H1 (cell line): ENCODE measurements around the gene PLCL1. TPM values are rescaled to one million over a fixed set of nuclear protein-coding genes. Genes with fewer than 3 reads are reported as not detected.

Experiments
- CTCF ChIA-PET: fragments of 300-600 bp; sonication (Branson Sonifier 250); formaldehyde crosslinking; loops from one replicate; lab custom pipeline; 2021; ENCODE audit not compliant: partially characterized antibody; lab: Charles Lee
- POLR2A ChIA-PET: fragments of 300-600 bp; sonication (Branson Sonifier 250); formaldehyde crosslinking; loops from one replicate; lab custom pipeline; 2021; ENCODE audit warnings: inconsistent platforms; ENCODE audit not compliant: partially characterized antibody; lab: Charles Lee
- DNase-seq, 2 experiments: peaks; one replicate each; pipeline versions ENCODE4 v3.0.0 to v3.0.0-alpha.2; 2010 to 2022; ENCODE audit warnings: low spot score in 2 of 2, low read depth in 1 of 2, mixed read lengths in 1 of 2
- FAIRE-seq: peaks from 2 replicates; lab custom pipeline; 2011; peaks lifted over from hg19 to GRCh38; lab: Jason Lieb, UNC
- H2AFZ ChIP-seq: 2 replicates; pipeline ENCODE4 v1.8.1; 2012; ENCODE audit warnings: low read length, inconsistent platforms
- H2AK5ac ChIP-seq: 2 replicates; pipeline ENCODE4 v1.6.1; 2013; ENCODE audit warnings: low read depth, low read length
- H2BK120ac ChIP-seq: replicated peaks from 2 replicates; pipeline ENCODE3; 2013; ENCODE audit warnings: low read depth, low read length, inconsistent platforms
- H2BK12ac ChIP-seq: 2 replicates; pipeline ENCODE4 v1.6.1; 2013; ENCODE audit warnings: low read depth, low read length
- H2BK15ac ChIP-seq: 2 replicates; pipeline ENCODE4 v1.6.1; 2013; ENCODE audit warnings: low read length
- H2BK20ac ChIP-seq: 2 replicates; pipeline ENCODE4 v1.6.1; 2013; ENCODE audit warnings: low read length
- H2BK5ac ChIP-seq: 2 replicates; pipeline ENCODE4 v1.6.1; 2013; ENCODE audit warnings: low read depth, low read length
- H3K14ac ChIP-seq: 2 replicates; pipeline ENCODE4 v1.6.1; 2013; ENCODE audit warnings: inconsistent platforms; ENCODE audit not compliant: insufficient read length
- H3K18ac ChIP-seq: 2 replicates; pipeline ENCODE4 v1.6.1; 2013; ENCODE audit warnings: low read length; ENCODE audit errors: extremely low read depth
- H3K23ac ChIP-seq: 2 replicates; pipeline ENCODE4 v1.6.1; 2013; ENCODE audit warnings: inconsistent platforms; ENCODE audit not compliant: insufficient read length
- H3K23me2 ChIP-seq: 2 replicates; pipeline ENCODE4 v1.6.1; 2013; ENCODE audit warnings: low read depth, low read length
- H3K27ac ChIP-seq: 2 replicates; pipeline ENCODE4 v1.6.1; 2011; ENCODE audit warnings: low read depth, low read length, inconsistent platforms
- H3K27me3 ChIP-seq, 4 experiments: replicated peaks in 1 of 4; 1 replicate in 1 of 4; 2 replicates in 3 of 4; pipeline versions ENCODE4 v1.6.1 to v1.8.1; 2011 to 2013; ENCODE audit warnings: low read length in 3 of 4, mild to moderate bottlenecking in 3 of 4, inconsistent platforms in 2 of 4, mixed read lengths in 2 of 4, moderate library complexity in 1 of 4; ENCODE audit not compliant: control insufficient read depth in 3 of 4, insufficient read depth in 3 of 4; ENCODE audit errors: extremely low read depth in 1 of 4
- H3K36me3 ChIP-seq, 4 experiments: 2 replicates each; pipeline versions ENCODE4 v1.6.1 to v1.8.1; 2011 to 2013; ENCODE audit warnings: mild to moderate bottlenecking in 4 of 4, low read length in 3 of 4, moderate library complexity in 2 of 4, control low read depth in 1 of 4, inconsistent platforms in 1 of 4; ENCODE audit not compliant: insufficient read depth in 4 of 4, control insufficient read depth in 2 of 4
- H3K4ac ChIP-seq: replicated peaks from 2 replicates; pipeline ENCODE3; 2013; ENCODE audit warnings: low read length, low read depth, mixed read lengths, inconsistent platforms; ENCODE audit not compliant: insufficient read length
- H3K4me1 ChIP-seq, 4 experiments: replicated peaks in 1 of 4; 1 replicate in 1 of 4; 2 replicates in 3 of 4; pipeline versions ENCODE4 v1.6.1 to v1.8.1; 2011 to 2013; ENCODE audit warnings: low read length in 3 of 4, inconsistent platforms in 2 of 4, mixed read lengths in 1 of 4; ENCODE audit not compliant: insufficient read depth in 4 of 4, control insufficient read depth in 3 of 4
- H3K4me2 ChIP-seq, 2 experiments: 2 replicates each; pipeline versions ENCODE4 v1.6.1 to v1.8.1; 2011 to 2013; ENCODE audit warnings: low read depth in 2 of 2, low read length in 2 of 2, control low read depth in 1 of 2, inconsistent platforms in 1 of 2, mild to moderate bottlenecking in 1 of 2; ENCODE audit not compliant: insufficient read depth in 1 of 2
- H3K4me3 ChIP-seq, 4 experiments: fragments of 200-600, 300-600 bp in 1 of 4; sonication (generic), shearing (Covaris generic), sonication (Bioruptor Twin) in 1 of 4; 2 replicates each; pipeline versions ENCODE4 v1.5.1 to v1.8.1; 2011 to 2016; ENCODE audit warnings: low read length in 4 of 4, low read depth in 3 of 4, control low read depth in 2 of 4, inconsistent platforms in 2 of 4, mild to moderate bottlenecking in 2 of 4, mixed read lengths in 1 of 4, moderate library complexity in 1 of 4; ENCODE audit not compliant: insufficient read depth in 2 of 4; ENCODE audit errors: extremely low read depth in 1 of 4
- H3K56ac ChIP-seq: replicated peaks from 2 replicates; pipeline ENCODE3; 2013; ENCODE audit warnings: low read depth, mild to moderate bottlenecking, mixed read lengths, low read length, inconsistent platforms; ENCODE audit not compliant: insufficient read length
- H3K79me1 ChIP-seq: 2 replicates; pipeline ENCODE4 v1.6.1; 2013; ENCODE audit warnings: low read depth, low read length, control low read depth
- H3K79me2 ChIP-seq, 2 experiments: 2 replicates each; pipeline versions ENCODE4 v1.6.1 to v1.8.1; 2012 to 2013; ENCODE audit warnings: low read length in 2 of 2, mild to moderate bottlenecking in 2 of 2, inconsistent platforms in 1 of 2; ENCODE audit not compliant: insufficient read depth in 2 of 2, control insufficient read depth in 1 of 2
- H3K9ac ChIP-seq, 4 experiments: replicated peaks in 1 of 4; 1 replicate in 1 of 4; 2 replicates in 3 of 4; pipeline versions ENCODE4 v1.6.1 to v1.8.1; 2011 to 2013; ENCODE audit warnings: low read depth in 3 of 4, low read length in 3 of 4, control low read depth in 2 of 4, mild to moderate bottlenecking in 2 of 4, moderate library complexity in 2 of 4, inconsistent platforms in 1 of 4; ENCODE audit errors: extremely low read depth in 1 of 4
- H3K9me3 ChIP-seq, 2 experiments: 2 replicates each; pipeline versions ENCODE4 v1.6.1 to v1.8.1; 2012 to 2013; ENCODE audit warnings: mild to moderate bottlenecking in 2 of 2, moderate library complexity in 2 of 2, control low read depth in 1 of 2, inconsistent platforms in 1 of 2, low read depth in 1 of 2, low read length in 1 of 2, mixed read lengths in 1 of 2; ENCODE audit not compliant: insufficient read depth in 2 of 2
- H4K20me1 ChIP-seq, 2 experiments: replicated peaks in 1 of 2; 2 replicates each; pipeline versions ENCODE3 to v1.8.1; 2011 to 2013; ENCODE audit warnings: inconsistent platforms in 2 of 2, low read length in 2 of 2, mild to moderate bottlenecking in 1 of 2; ENCODE audit not compliant: insufficient read depth in 2 of 2, control insufficient read depth in 1 of 2
- H4K5ac ChIP-seq: 2 replicates; pipeline ENCODE4 v1.6.1; 2013; ENCODE audit warnings: low read length, low read depth, mixed read lengths, inconsistent platforms; ENCODE audit not compliant: insufficient read length
- H4K8ac ChIP-seq: 2 replicates; pipeline ENCODE4 v1.8.0; 2013; ENCODE audit warnings: mild to moderate bottlenecking, moderate library complexity, low read length, inconsistent platforms; ENCODE audit not compliant: insufficient read depth; ENCODE audit errors: extremely low read depth
- H4K91ac ChIP-seq: replicated peaks from 2 replicates; pipeline ENCODE3; 2013; ENCODE audit warnings: low read length, mixed read lengths, inconsistent platforms; ENCODE audit not compliant: insufficient read length
- BCL11A ChIP-seq, 2 experiments: IDR thresholded peaks; one replicate each; pipeline ENCODE4 v1.6.1; 2011; ENCODE audit warnings: low read depth in 2 of 2, low read length in 2 of 2, mild to moderate bottlenecking in 2 of 2
- polyA plus RNA-seq, 7 experiments: library from polyadenylated mRNA; depleted of rRNA in 3 of 7; stranded (reverse) in 5 of 7; unstranded in 2 of 7; fragments of >200 nt in 5 of 7; fragments of 200-250 nt in 2 of 7; gene quantifications; 1 replicate in 5 of 7; 2 replicates in 1 of 7; 4 replicates in 1 of 7; pipeline versions ENCODE4 v1.2.1 to v1.2.3, GENCODE V29; 2011 to 2013; ENCODE audit warnings: missing spikeins in 2 of 7, mixed read lengths in 2 of 7
- total RNA-seq: library from RNA; stranded (reverse); fragmentation: NEBNext Ultra II Directional; extraction: Animal tissue kit (Norgen Biotek cat#: 25700); gene quantifications from 2 replicates; pipeline ENCODE4 v1.2.1, GENCODE V29; 2021
- TF ChIP-seq, protein P1 (sequence below): fragments of 300-600 bp; sonication (generic); IDR thresholded peaks from 2 replicates; pipeline ENCODE4 v1.7.1; 2012; ENCODE audit warnings: low read length, moderate library complexity, mild to moderate bottlenecking, inconsistent platforms; ENCODE audit not compliant: insufficient replicate concordance

Gene PLCL1
- total and polyA plus RNA-seq, 2 of the 8 experiments (the other 6 are each of a cell fraction or from before 2014, with no cell fraction given) = not detected

DNA sequence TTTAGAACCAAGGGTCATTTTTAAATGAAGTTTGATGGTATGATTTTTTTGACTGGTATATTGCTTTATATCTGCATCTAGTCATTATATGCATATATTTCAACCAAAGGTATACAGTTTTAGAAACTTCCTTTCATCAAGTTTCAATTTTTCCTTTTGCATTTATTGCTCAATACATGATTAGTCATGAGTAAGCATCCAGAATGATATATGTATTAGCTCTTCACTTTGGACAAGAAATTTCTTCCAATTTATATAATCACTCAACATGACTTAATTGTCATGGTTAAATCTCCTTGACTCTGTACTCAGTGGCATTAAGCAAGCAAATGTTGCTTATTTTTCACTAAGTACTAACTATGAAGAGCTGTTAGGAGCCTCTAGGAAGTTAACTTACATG is 123.6 kb downstream of the PLCL1 start:
- Histone ChIP-seq H3K4me1 (no peaks in the 10 kb centered on the region), H3K56ac (no peak overlapping the region), H2BK12ac (no peak overlapping the region), H3K27ac (no peak overlapping the region), H3K4ac (no peak overlapping the region), H3K27me3 (no peaks in the 10 kb centered on the region), H2BK120ac (no peak overlapping the region), H4K91ac (no peak overlapping the region), H3K36me3 (no peaks in the 10 kb centered on the region), H4K5ac (no peak overlapping the region), H2BK5ac (no peak overlapping the region), H2AFZ (no peak overlapping the region), H3K79me2 (no peaks in the 10 kb centered on the region), H3K9ac (no peak overlapping the region), H4K8ac (no peak overlapping the region), H2BK20ac (no peak overlapping the region), H2AK5ac (no peak overlapping the region), H4K20me1 (no peaks in the 10 kb centered on the region), H3K18ac (no peak overlapping the region), H2BK15ac (no peak overlapping the region), H3K4me2 (no peak overlapping the region), H3K9me3 (no peaks in the 10 kb centered on the region; a peak in 1 of 4 replicates), H3K23ac (no peak overlapping the region), H3K14ac (no peak overlapping the region), H3K79me1 (no peaks in the 10 kb centered on the region), H3K4me3 (no peak overlapping the region), H3K23me2 (no peaks in the 10 kb centered on the region; the same call in 1 of the 2 replicates)
- no peak for DNase-seq
- POLR2A ChIA-PET = no interaction called here
- no peak for FAIRE-seq
- CTCF ChIA-PET = no interaction called here
- TF ChIP-seq, protein P1, sequence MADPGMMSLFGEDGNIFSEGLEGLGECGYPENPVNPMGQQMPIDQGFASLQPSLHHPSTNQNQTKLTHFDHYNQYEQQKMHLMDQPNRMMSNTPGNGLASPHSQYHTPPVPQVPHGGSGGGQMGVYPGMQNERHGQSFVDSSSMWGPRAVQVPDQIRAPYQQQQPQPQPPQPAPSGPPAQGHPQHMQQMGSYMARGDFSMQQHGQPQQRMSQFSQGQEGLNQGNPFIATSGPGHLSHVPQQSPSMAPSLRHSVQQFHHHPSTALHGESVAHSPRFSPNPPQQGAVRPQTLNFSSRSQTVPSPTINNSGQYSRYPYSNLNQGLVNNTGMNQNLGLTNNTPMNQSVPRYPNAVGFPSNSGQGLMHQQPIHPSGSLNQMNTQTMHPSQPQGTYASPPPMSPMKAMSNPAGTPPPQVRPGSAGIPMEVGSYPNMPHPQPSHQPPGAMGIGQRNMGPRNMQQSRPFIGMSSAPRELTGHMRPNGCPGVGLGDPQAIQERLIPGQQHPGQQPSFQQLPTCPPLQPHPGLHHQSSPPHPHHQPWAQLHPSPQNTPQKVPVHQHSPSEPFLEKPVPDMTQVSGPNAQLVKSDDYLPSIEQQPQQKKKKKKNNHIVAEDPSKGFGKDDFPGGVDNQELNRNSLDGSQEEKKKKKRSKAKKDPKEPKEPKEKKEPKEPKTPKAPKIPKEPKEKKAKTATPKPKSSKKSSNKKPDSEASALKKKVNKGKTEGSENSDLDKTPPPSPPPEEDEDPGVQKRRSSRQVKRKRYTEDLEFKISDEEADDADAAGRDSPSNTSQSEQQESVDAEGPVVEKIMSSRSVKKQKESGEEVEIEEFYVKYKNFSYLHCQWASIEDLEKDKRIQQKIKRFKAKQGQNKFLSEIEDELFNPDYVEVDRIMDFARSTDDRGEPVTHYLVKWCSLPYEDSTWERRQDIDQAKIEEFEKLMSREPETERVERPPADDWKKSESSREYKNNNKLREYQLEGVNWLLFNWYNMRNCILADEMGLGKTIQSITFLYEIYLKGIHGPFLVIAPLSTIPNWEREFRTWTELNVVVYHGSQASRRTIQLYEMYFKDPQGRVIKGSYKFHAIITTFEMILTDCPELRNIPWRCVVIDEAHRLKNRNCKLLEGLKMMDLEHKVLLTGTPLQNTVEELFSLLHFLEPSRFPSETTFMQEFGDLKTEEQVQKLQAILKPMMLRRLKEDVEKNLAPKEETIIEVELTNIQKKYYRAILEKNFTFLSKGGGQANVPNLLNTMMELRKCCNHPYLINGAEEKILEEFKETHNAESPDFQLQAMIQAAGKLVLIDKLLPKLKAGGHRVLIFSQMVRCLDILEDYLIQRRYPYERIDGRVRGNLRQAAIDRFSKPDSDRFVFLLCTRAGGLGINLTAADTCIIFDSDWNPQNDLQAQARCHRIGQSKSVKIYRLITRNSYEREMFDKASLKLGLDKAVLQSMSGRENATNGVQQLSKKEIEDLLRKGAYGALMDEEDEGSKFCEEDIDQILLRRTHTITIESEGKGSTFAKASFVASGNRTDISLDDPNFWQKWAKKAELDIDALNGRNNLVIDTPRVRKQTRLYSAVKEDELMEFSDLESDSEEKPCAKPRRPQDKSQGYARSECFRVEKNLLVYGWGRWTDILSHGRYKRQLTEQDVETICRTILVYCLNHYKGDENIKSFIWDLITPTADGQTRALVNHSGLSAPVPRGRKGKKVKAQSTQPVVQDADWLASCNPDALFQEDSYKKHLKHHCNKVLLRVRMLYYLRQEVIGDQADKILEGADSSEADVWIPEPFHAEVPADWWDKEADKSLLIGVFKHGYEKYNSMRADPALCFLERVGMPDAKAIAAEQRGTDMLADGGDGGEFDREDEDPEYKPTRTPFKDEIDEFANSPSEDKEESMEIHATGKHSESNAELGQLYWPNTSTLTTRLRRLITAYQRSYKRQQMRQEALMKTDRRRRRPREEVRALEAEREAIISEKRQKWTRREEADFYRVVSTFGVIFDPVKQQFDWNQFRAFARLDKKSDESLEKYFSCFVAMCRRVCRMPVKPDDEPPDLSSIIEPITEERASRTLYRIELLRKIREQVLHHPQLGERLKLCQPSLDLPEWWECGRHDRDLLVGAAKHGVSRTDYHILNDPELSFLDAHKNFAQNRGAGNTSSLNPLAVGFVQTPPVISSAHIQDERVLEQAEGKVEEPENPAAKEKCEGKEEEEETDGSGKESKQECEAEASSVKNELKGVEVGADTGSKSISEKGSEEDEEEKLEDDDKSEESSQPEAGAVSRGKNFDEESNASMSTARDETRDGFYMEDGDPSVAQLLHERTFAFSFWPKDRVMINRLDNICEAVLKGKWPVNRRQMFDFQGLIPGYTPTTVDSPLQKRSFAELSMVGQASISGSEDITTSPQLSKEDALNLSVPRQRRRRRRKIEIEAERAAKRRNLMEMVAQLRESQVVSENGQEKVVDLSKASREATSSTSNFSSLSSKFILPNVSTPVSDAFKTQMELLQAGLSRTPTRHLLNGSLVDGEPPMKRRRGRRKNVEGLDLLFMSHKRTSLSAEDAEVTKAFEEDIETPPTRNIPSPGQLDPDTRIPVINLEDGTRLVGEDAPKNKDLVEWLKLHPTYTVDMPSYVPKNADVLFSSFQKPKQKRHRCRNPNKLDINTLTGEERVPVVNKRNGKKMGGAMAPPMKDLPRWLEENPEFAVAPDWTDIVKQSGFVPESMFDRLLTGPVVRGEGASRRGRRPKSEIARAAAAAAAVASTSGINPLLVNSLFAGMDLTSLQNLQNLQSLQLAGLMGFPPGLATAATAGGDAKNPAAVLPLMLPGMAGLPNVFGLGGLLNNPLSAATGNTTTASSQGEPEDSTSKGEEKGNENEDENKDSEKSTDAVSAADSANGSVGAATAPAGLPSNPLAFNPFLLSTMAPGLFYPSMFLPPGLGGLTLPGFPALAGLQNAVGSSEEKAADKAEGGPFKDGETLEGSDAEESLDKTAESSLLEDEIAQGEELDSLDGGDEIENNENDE = no peak
- TF ChIP-seq BCL11A (IDR thresholded peaks at IDR 0.05; ENCODE audit: low read depth in 2 of 2, low read length in 2 of 2) = no peak
